Panc1 (cell line): ENCODE data around the gene SNX3. TPM values are rescaled to one million over a fixed set of nuclear protein-coding genes. Genes with fewer than 3 reads are reported as not detected.

Experiments
- ATAC-seq: fragments of 200-7000 bp; cut with Tn5 transposase; 2 replicates; pipeline ENCODE4 v1.9.1; 2020; ENCODE audit warnings: mild to moderate bottlenecking, moderate library complexity
- BruUV-seq: library from RNA; stranded (reverse); fragments of 400-500 nt; replicated peaks from 2 replicates; lab custom pipeline; 2021; lab: Mats Ljungman, UMichigan
- CTCF ChIA-PET: fragments of 300-600 bp; sonication (Branson Sonifier 250); formaldehyde crosslinking; loops from one replicate; lab custom pipeline; 2022; ENCODE audit warnings: antibody characterized with exemption; lab: Charles Lee
- POLR2A ChIA-PET: fragments of 300-600 bp; sonication (Branson Sonifier 250); formaldehyde crosslinking; loops from one replicate; lab custom pipeline; 2022; ENCODE audit warnings: antibody characterized with exemption; lab: Charles Lee
- DNase-seq: peaks from one replicate; pipeline ENCODE4 v3.0.0-alpha.2; 2010; ENCODE audit warnings: low read depth, low spot score
- H3K27ac ChIP-seq: 2 replicates; pipeline ENCODE4 v1.5.1; 2011; ENCODE audit warnings: mild to moderate bottlenecking, low read length, inconsistent platforms
- H3K27me3 ChIP-seq: fragments of 200-500 bp; sonication (Bioruptor generic); 2 replicates; pipeline ENCODE4 v1.6.0; 2014; ENCODE audit warnings: low read length, inconsistent platforms; ENCODE audit not compliant: control insufficient read depth, insufficient read depth
- H3K36me3 ChIP-seq: fragments of 200-500 bp; sonication (Bioruptor generic); 2 replicates; pipeline ENCODE4 v1.5.1; 2014; ENCODE audit warnings: inconsistent platforms, mild to moderate bottlenecking, low read length, moderate library complexity; ENCODE audit not compliant: control insufficient read depth, insufficient read depth
- H3K4me1 ChIP-seq: 2 replicates; pipeline ENCODE4 v1.5.1; 2011; ENCODE audit warnings: inconsistent platforms, mild to moderate bottlenecking, low read length, moderate library complexity; ENCODE audit not compliant: control insufficient read depth, insufficient read depth
- H3K4me3 ChIP-seq, 2 experiments: 2 replicates each; pipeline ENCODE4 v1.5.1; 2011 to 2012; ENCODE audit warnings: low read depth in 2 of 2, low read length in 2 of 2, mild to moderate bottlenecking in 2 of 2, inconsistent platforms in 1 of 2, moderate library complexity in 1 of 2
- H3K9me3 ChIP-seq: fragments of 200-500 bp; sonication (Bioruptor generic); 2 replicates; pipeline ENCODE4 v1.5.1; 2014; ENCODE audit warnings: low read depth, mild to moderate bottlenecking, inconsistent platforms, low read length, moderate library complexity; ENCODE audit not compliant: control insufficient read depth, insufficient read depth
- POLR2AphosphoS5 ChIP-seq: IDR thresholded peaks from 2 replicates; pipeline ENCODE4 v1.6.1; 2012; ENCODE audit warnings: mild to moderate bottlenecking, low read depth, low read length, moderate library complexity
- SIN3A ChIP-seq: IDR thresholded peaks from 2 replicates; pipeline ENCODE4 v1.6.1; 2012; ENCODE audit warnings: low read depth, mild to moderate bottlenecking, low read length, moderate library complexity, borderline replicate concordance; ENCODE audit not compliant: insufficient read depth
- TCF7L2 ChIP-seq: IDR thresholded peaks from 2 replicates; pipeline ENCODE4 v1.6.1; 2011; ENCODE audit warnings: mild to moderate bottlenecking, low read depth, low read length, inconsistent platforms
- in situ Hi-C: cut with HindIII; loops from 2 replicates; pipeline ENCODE4 v1.10.0; 2016; ENCODE audit warnings: low sequenced_read_pairs, low pct_unique_long_range_greater_than_20kb
- intact Hi-C: fragments of 100-400 bp; cut with micrococcal nuclease; formaldehyde crosslinking; loops from one replicate; pipeline ENCODE4 v1.10.0; 2022; ENCODE audit not compliant: unreplicated experiment
- total RNA-seq: library from RNA; stranded (reverse); gene quantifications from one replicate; pipeline ENCODE4 v1.2.1, GENCODE V29; 2021; ENCODE audit not compliant: unreplicated experiment
- TF ChIP-seq, protein P1 (sequence below), 2 experiments: IDR thresholded peaks; 2 replicates each; pipeline ENCODE4 v1.6.1; 2011 to 2012; ENCODE audit warnings: low read depth in 2 of 2, control low read depth in 1 of 2, low read length in 1 of 2, mild to moderate bottlenecking in 1 of 2, moderate library complexity in 1 of 2; ENCODE audit not compliant: insufficient read depth in 1 of 2
- TF ChIP-seq, protein P2 (sequence below): fragments of 450-650 bp; IDR thresholded peaks from 2 replicates; pipeline ENCODE4 v1.5.1; 2017; ENCODE audit warnings: mild to moderate bottlenecking

Gene SNX3
- total RNA-seq, 1 experiment from 2014 or later: 223 TPM

- Histone ChIP-seq H3K9me3 (no peaks in the 10 kb centered on the region), H3K4me3 (no peak overlapping the region), H3K27me3 (no peaks in the 10 kb centered on the region), H3K27ac (no peak overlapping the region), H3K4me1 (no peaks in the 10 kb centered on the region), H3K36me3 (peaks cover 4% of the 10 kb centered on the region; the same call in 1 of the 2 replicates)
- TF ChIP-seq TCF7L2 (no peak), POLR2AphosphoS5 (no peak), SIN3A (no peak)
- TF ChIP-seq, protein P1, sequence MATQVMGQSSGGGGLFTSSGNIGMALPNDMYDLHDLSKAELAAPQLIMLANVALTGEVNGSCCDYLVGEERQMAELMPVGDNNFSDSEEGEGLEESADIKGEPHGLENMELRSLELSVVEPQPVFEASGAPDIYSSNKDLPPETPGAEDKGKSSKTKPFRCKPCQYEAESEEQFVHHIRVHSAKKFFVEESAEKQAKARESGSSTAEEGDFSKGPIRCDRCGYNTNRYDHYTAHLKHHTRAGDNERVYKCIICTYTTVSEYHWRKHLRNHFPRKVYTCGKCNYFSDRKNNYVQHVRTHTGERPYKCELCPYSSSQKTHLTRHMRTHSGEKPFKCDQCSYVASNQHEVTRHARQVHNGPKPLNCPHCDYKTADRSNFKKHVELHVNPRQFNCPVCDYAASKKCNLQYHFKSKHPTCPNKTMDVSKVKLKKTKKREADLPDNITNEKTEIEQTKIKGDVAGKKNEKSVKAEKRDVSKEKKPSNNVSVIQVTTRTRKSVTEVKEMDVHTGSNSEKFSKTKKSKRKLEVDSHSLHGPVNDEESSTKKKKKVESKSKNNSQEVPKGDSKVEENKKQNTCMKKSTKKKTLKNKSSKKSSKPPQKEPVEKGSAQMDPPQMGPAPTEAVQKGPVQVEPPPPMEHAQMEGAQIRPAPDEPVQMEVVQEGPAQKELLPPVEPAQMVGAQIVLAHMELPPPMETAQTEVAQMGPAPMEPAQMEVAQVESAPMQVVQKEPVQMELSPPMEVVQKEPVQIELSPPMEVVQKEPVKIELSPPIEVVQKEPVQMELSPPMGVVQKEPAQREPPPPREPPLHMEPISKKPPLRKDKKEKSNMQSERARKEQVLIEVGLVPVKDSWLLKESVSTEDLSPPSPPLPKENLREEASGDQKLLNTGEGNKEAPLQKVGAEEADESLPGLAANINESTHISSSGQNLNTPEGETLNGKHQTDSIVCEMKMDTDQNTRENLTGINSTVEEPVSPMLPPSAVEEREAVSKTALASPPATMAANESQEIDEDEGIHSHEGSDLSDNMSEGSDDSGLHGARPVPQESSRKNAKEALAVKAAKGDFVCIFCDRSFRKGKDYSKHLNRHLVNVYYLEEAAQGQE (IDR thresholded peaks at IDR 0.05; ENCODE audit: insufficient read depth in 1 of 2, low read depth in 2 of 2, low read length in 1 of 2): no peak
- TF ChIP-seq, protein P2, sequence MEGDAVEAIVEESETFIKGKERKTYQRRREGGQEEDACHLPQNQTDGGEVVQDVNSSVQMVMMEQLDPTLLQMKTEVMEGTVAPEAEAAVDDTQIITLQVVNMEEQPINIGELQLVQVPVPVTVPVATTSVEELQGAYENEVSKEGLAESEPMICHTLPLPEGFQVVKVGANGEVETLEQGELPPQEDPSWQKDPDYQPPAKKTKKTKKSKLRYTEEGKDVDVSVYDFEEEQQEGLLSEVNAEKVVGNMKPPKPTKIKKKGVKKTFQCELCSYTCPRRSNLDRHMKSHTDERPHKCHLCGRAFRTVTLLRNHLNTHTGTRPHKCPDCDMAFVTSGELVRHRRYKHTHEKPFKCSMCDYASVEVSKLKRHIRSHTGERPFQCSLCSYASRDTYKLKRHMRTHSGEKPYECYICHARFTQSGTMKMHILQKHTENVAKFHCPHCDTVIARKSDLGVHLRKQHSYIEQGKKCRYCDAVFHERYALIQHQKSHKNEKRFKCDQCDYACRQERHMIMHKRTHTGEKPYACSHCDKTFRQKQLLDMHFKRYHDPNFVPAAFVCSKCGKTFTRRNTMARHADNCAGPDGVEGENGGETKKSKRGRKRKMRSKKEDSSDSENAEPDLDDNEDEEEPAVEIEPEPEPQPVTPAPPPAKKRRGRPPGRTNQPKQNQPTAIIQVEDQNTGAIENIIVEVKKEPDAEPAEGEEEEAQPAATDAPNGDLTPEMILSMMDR: no peak
- ATAC-seq (no peak), DNase-seq (no peak)
- ChIA-PET CTCF (no interaction called here), POLR2A (no interaction called here)
- BruUV-seq: no TSS peak
- intact Hi-C loops (no loop called here), in situ Hi-C loops (no loop called here)
These were observed 50.3 kb downstream of the SNX3 start for GRCh38 chr6:108210556-108210955.

DNA sequence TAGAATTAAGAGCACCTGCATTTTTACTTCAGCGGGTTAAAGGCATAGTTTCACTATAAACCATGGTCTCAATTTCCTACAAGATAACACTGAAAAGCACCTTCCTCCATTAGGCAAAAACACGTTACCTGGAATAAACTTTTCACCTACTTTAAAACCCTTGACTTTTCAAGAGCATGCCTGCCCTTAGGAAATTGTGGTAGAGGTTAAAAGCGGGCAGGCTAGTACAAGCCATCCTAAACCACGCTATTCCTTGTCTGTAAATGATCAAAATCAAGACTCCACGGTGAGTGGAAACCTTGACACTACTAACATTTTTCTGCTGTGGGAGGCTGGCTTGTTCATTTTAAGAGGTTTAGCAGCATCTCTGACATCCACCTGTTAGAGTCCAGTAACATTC lies 51.1 kb downstream of the SNX3 start:
- no TSS peak for BruUV-seq
- DNase-seq (no peak), ATAC-seq (no peak)
- H3K9me3 ChIP-seq: no peaks in the 10 kb centered on the region
- intact Hi-C loops (no loop called here), in situ Hi-C loops (no loop called here)
- H3K4me1 ChIP-seq: no peaks in the 10 kb centered on the region
- peaks cover 4% of the 10 kb centered on the region; the same call in 1 of the 2 replicates for H3K36me3 ChIP-seq
- no peak overlapping the region for H3K27ac ChIP-seq
- no peaks in the 10 kb centered on the region for H3K27me3 ChIP-seq
- TF ChIP-seq, protein P2: no peak
- TF ChIP-seq, protein P1 (IDR thresholded peaks at IDR 0.05; ENCODE audit: insufficient read depth in 1 of 2, low read depth in 2 of 2, low read length in 1 of 2): no peak
- TF ChIP-seq SIN3A (no peak), TCF7L2 (no peak), POLR2AphosphoS5 (no peak)
- CTCF ChIA-PET: no interaction called here
- H3K4me3 ChIP-seq: no peak overlapping the region
- POLR2A ChIA-PET: no interaction called here
